Muscle layer of duodenum (tissue), 2 donors: ENCODE data around the gene MOGAT2.
A peak's percentile ranks its signal among the peaks of the same experiment; 100 is the strongest.

Source experiments
- H3K27ac ChIP-seq: one replicate; pipeline ENCODE4 v1.7.0; 2013; ENCODE audit warnings: mild to moderate bottlenecking, low read length
- H3K27me3 ChIP-seq: one replicate; pipeline ENCODE4 v1.7.0; 2013; ENCODE audit warnings: low read depth, mild to moderate bottlenecking, control low read depth, low read length
- H3K36me3 ChIP-seq, 2 donors: one replicate each; pipeline ENCODE4 v1.7.0; 2013; ENCODE audit warnings: low read length in 2 of 2, control low read depth in 1 of 2, mild to moderate bottlenecking in 1 of 2; ENCODE audit not compliant: insufficient read depth in 2 of 2, control insufficient read depth in 1 of 2
- H3K4me1 ChIP-seq, 2 donors: one replicate each; pipeline ENCODE4 v1.7.0; 2013; ENCODE audit warnings: low read length in 2 of 2, mild to moderate bottlenecking in 2 of 2, control low read depth in 1 of 2, moderate library complexity in 1 of 2; ENCODE audit not compliant: insufficient read depth in 2 of 2, control insufficient read depth in 1 of 2
- H3K4me3 ChIP-seq, 2 donors: one replicate each; pipeline ENCODE4 v1.7.0; 2013; ENCODE audit warnings: low read length in 2 of 2, low read depth in 1 of 2, mild to moderate bottlenecking in 1 of 2
- H3K9me3 ChIP-seq, 2 donors: one replicate each; pipeline ENCODE4 v1.7.0; 2013; ENCODE audit warnings: low read length in 2 of 2, control low read depth in 1 of 2, mild to moderate bottlenecking in 1 of 2; ENCODE audit not compliant: control insufficient read depth in 1 of 2
- donor health status: healthy.

Gene MOGAT2

DNA sequence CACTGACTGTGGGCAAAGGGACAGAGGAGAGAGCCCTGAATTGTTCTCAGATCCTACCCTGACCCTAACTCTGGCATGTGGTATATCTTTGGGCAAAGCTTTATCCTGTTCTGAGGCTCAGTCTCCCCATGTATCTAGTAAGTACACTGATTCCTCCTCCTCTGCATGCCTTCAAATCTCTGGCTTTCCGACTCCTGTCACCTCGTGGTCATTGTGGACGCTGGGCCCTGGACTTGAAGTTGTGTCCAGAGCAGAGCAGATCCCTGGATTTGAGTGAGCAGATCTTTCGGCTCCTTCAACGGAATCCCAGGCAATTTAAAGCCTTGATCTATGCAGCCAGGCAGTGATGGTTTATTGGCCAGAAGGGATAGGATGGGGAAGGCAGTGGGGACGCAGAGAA lies 3.0 kb downstream of the MOGAT2 start:
- H3K27me3 ChIP-seq, result no peaks in the 10 kb centered on the region
- H3K4me1 ChIP-seq, result no peaks in the 10 kb centered on the region
- no peaks in the 10 kb centered on the region for H3K36me3 ChIP-seq
- H3K4me3 ChIP-seq, result no peak overlapping the region
- H3K9me3 ChIP-seq, result no peaks in the 10 kb centered on the region
- no peak overlapping the region for H3K27ac ChIP-seq

DNA sequence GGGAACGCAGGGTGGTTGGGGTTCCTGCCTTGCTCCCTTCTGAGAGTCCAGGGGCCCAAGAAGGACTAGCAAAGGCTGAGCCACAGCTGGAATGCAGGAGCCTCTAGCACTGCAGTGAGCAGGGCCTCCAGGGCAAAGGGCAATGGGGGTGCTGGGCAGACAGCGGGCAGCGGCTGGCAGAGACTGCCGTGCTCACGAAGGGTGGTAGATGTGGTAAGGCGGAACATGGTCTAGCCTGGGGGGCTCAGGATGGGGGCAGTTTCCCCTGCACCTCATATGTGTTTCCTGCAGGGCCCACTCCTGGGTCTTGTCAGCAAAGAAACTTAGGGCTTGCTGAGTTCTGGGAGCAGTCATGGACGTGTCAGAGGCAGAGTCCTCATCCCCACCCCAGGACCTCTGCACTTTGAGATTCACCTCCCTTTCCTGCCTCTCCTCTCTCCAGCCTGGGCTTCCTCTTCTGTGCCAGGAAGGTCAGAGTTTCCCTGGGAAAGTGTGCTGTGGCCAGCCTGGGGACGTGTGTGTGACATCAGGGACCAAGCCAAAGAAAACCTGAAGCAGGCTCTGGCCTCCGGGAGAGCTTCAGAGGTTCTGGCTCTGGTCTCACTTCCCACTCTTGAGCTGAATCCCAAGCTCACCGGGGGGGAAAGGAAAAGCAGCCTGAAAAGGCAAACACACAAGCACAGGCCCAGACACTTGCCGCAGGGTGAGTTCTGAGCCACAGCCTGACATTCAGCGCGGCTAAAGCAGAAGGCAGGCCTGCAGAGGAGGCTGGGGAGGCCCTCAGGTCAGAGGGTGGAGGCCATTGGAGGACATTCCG lies 4.4 kb downstream of the MOGAT2 start:
- Histone ChIP-seq H3K27ac (peak overlapping the region; percentile 56), H3K9me3 (no peaks in the 10 kb centered on the region), H3K4me3 (no peak overlapping the region), H3K4me1 (no peaks in the 10 kb centered on the region), H3K36me3 (no peaks in the 10 kb centered on the region), H3K27me3 (no peaks in the 10 kb centered on the region)

DNA sequence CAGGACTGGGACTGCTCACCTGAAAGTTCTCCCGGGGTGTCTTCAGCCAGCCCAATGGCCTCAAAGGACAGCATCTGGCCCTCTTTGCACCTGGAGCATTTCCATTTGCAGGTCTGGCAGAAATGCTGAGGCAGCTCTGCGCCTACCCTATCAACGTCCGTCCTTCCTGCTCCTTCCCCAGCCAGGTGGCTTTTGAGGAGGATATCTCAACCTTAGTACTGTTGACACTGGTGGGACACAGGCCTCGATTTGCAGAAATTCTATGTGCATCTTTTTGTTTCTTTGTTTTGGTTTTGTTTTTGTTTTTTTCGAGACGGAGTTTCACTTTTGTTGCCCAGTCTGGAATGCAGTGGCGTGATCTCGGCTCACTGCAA lies 5.0 kb downstream of the MOGAT2 start:
- Histone ChIP-seq H3K4me3 (no peak overlapping the region), H3K9me3 (no peaks in the 10 kb centered on the region), H3K27me3 (no peaks in the 10 kb centered on the region), H3K4me1 (no peaks in the 10 kb centered on the region), H3K27ac (peak overlapping the region; percentile 56), H3K36me3 (no peaks in the 10 kb centered on the region)

DNA sequence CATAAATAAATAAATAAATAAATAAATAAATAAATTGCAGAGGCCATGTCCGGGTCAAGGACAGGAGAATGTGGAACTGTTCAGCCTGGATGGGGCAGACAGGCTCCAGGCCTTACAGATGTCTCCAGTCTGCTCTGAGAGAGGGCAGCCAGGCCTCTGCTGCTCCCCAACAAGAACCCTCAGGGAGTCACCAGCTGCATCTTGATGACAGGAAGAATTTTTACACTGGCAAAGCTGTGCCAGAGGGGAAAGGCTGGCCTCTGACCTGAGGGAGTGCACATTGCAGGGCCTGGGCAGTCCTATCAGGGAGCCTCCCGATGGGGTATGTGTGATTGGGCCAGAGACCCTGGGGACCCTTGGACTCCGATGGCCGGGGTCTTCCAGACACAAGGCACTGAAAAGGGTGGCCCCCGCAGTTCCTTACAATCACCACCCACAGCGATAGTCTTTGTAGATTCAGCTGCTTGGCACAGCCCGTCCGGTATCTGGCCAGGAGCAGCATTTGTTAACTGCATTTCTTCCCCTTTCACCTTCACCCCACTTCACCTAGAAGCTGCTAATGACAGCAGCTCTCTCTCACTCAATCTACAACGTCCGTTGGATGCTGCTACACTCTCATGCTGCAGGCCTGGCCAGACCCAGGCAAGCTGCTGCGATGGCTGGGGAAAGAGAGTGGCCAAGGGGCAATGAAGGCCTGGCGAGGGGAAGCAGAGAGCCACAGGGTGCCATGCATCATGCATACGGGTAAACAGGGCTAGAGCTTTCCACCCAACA lies 8.1 kb downstream of the MOGAT2 start:
- H3K4me1 ChIP-seq, result no peaks in the 10 kb centered on the region
- H3K27ac ChIP-seq, result no peak overlapping the region

DNA sequence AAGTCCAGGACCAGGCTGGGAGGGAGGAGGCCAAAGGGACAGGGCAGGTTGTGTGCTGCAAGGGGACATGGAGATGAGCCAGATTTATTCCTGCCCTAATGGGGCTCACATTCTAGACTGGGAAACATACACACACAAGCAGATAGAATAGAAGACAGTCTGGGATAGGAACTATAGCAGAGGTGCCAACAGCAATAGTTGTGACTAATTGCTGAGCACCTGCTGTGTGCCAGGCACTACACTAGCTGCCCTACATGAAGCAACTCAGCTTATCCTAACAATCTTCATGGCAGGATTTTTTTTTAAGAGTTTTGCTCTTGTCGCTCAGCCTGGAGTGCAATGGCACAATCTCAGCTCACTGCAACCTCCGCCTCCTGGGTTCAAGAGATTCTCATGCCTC lies 11.4 kb downstream of the MOGAT2 start:
- H3K9me3 ChIP-seq, result no peaks in the 10 kb centered on the region
- H3K4me1 ChIP-seq, result no peaks in the 10 kb centered on the region
- no peaks in the 10 kb centered on the region for H3K36me3 ChIP-seq
- no peak overlapping the region for H3K4me3 ChIP-seq
- H3K27ac ChIP-seq, result no peak overlapping the region
- no peaks in the 10 kb centered on the region for H3K27me3 ChIP-seq

More for the DNA sequence above, 8.1 kb downstream of the MOGAT2 start:
- H3K36me3 ChIP-seq, result no peaks in the 10 kb centered on the region
- H3K9me3 ChIP-seq, result no peaks in the 10 kb centered on the region
- no peaks in the 10 kb centered on the region for H3K27me3 ChIP-seq
- no peak overlapping the region for H3K4me3 ChIP-seq

DNA sequence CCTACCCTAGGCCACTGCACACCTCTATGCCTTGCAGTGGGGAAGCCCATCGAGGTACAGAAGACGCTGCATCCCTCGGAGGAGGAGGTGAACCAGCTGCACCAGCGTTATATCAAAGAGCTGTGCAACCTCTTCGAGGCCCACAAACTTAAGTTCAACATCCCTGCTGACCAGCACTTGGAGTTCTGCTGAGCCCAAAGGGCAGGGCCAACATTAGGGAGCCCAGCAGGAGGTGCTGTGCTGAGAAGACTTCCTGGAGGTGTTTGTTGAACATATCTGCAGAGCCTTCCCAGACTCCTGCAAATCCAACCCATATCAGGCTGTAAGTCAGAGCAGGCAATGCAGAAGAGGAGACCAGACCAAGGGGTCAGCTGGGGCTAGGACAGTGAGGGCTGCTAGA lies 13.5 kb downstream of the MOGAT2 start:
- no peaks in the 10 kb centered on the region for H3K36me3 ChIP-seq
- H3K4me1 ChIP-seq, result no peaks in the 10 kb centered on the region

DNA sequence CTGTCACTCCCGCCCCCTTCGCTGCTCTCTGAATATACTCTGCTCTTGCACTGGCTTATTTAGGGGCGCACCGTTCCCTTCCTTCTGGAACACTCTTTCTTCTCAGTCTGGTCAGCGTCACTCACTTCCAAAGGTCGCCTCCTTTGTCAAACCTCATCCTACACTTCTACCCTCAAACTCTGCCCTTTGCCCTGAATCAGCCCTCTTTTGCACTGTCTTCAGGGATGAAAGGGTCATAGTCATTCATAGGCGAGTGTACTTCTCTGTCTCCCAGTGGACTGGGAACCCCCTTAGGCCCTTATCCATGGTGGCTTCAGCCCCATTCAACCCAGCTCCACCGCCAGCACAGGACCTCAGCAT lies 15.4 kb downstream of the MOGAT2 start:
- Histone ChIP-seq H3K36me3 (no peaks in the 10 kb centered on the region), H3K4me1 (no peaks in the 10 kb centered on the region), H3K27me3 (no peaks in the 10 kb centered on the region), H3K9me3 (no peaks in the 10 kb centered on the region), H3K4me3 (no peak overlapping the region), H3K27ac (peak overlapping the region; percentile 39)

More for the DNA sequence above, 13.5 kb downstream of the MOGAT2 start:
- no peak overlapping the region for H3K4me3 ChIP-seq
- H3K27ac ChIP-seq, result no peak overlapping the region
- H3K9me3 ChIP-seq, result no peaks in the 10 kb centered on the region
- no peaks in the 10 kb centered on the region for H3K27me3 ChIP-seq

DNA sequence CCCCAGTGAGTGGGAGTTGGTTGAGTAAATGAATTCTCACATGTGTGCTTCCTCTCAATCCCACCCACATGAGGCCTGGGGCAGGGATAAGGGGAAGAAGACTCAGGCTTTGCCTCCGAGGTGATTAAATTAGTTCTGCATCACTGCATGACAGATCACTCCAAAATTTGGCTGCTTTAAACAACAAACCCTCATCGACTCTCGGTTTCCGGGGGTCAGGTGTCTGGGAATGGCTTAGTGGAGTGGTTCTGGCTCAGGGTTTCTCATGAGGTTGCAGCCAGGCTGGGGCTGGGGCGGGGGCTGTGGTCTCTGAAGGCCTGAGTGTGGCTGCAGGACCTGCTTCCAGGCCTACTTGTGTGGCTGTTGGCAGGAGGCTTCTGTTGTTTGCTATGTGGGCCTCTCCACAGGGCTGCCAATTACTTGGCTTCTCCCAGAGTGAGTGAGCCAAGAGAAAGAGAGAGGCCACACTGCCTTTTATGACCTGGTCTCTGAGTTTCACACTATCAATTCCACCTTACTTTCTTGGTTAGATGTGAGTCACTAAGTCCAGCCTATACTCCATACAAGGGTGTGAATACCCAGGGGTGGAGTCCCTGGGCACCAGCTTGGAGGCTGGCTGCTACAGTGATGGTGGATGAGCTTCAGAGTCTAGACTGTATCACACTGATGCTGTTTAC lies 15.9 kb downstream of the MOGAT2 start:
- peak overlapping the region; percentile 39 for H3K27ac ChIP-seq
- no peaks in the 10 kb centered on the region for H3K36me3 ChIP-seq
- no peak overlapping the region for H3K4me3 ChIP-seq
- H3K27me3 ChIP-seq, result no peaks in the 10 kb centered on the region
- H3K9me3 ChIP-seq, result no peaks in the 10 kb centered on the region
- H3K4me1 ChIP-seq, result no peaks in the 10 kb centered on the region

DNA sequence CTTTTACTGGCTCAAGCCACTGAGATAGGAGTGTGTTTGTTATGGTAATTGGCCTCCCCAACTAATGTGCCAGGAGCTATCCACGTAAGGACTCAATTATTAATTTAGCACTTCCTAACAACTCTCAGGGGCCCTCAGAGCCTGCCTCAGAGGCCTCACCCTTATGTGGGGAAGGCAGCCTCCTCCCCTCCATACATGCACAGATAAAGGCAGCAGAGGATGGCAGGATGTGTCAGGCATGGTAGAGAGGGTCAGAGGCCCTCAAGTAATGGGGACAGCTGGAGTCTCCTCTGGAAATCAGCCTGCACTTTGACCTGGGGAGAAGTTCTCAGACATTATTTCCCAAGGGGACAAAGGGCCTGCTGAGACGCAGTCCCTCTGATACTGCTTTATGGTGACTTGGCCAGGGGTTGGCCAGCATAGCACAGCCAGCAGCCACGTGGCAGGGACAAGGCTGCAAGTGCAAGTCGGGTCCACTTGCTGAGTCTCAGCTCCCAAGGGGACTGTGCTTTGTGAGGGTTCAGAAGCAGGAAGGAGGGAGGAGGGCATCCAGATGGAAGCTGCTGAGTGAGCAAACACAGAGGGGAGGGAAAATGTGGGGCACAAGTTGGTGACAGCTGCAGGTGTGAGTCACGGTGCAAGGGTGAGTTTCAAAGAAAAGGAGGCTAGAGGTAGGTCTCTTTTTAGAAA lies 17.0 kb downstream of the MOGAT2 start:
- H3K27ac ChIP-seq, result peak overlapping the region; percentile 68
- H3K27me3 ChIP-seq, result no peaks in the 10 kb centered on the region
- H3K4me1 ChIP-seq, result no peaks in the 10 kb centered on the region
- H3K4me3 ChIP-seq, result no peak overlapping the region
- H3K9me3 ChIP-seq, result no peaks in the 10 kb centered on the region
- H3K36me3 ChIP-seq, result no peaks in the 10 kb centered on the region

DNA sequence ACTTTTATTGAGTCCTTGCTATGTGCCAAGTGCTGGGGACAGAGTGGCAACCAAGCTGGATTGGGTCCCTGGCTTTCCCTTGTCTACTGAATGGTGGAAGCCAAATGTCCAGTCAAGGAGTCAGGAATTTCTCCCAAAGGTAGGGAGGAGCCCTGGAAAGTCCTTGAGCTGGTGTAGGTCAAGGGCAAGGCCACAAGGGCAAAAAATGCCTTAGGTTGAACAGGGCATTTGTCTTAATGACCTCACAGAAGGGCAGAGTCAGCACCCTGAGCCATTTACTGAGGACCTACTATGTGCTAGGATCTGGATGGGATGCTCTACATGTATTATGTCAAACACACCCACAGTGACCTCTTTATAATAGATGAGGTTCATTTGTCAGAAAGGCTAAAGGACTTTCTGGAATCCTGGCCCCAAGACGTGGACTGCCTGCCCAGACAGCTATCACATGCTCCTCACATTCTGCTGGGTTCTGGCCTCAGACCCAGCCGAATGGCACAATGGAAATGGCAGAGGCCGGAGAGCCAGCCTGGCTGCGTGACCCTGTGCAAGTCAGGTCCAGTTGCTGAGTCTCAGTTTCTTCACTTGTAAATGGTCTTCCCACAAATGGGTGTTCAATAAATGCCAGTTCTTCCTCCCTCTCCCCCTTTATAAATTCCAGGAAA lies 17.7 kb downstream of the MOGAT2 start:
- Histone ChIP-seq H3K36me3 (no peaks in the 10 kb centered on the region), H3K27ac (peak overlapping the region; percentile 49), H3K9me3 (no peaks in the 10 kb centered on the region), H3K4me3 (no peak overlapping the region), H3K27me3 (no peaks in the 10 kb centered on the region), H3K4me1 (no peaks in the 10 kb centered on the region)
